Peyer's patch (tissue), 4 donors: ENCODE measurements around the gene ABHD1.

ENCODE experiments used
- CTCF ChIP-seq, 6 experiments: fragments of 450-650 bp in 4 of 6; fragments of 200-600 bp in 2 of 6; sonication (generic) in 1 of 6; IDR thresholded peaks; one replicate each; pipeline ENCODE4 v1.5.1; 2017 to 2019; ENCODE audit warnings: antibody characterized with exemption in 6 of 6, mild to moderate bottlenecking in 3 of 6, moderate library complexity in 1 of 6
- POLR2A ChIP-seq, 2 donors: fragments of 450-650 bp; IDR thresholded peaks; one replicate each; pipeline ENCODE4 v1.5.1; 2017; ENCODE audit warnings: antibody characterized with exemption in 2 of 2, mild to moderate bottlenecking in 2 of 2, moderate library complexity in 2 of 2

DNA sequence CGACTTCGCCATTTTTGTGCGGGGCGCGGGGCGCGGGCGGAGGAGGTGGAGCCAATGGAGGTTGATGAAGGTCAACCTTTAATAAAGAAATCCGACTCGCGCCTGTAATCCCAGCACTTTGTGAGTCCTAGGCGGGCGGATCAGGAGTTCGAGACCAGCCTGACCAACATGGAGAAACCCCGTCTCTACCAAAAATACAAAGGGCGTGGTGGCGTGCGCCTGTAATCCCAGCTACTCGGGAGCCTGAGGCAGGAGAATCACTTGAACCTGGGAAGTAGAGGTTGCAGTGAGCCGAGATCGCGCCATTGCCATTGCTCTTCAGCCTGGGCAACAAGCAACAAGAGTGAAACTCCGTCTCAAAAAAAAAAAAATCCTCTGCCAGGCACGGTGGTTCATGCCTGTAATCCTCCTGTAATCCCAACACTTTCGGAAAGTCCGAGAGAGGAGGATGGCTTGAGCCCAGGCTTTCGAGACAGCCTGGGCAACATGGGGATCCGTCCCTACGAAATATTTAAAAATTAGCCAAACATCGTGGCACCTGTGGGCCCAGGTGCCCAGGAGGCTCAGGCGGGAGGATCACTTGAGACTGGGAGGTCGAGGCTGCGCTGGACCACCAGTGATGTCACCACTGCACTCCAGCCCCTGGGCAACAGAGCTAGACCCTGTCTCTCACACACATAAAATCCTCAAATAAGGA, 11.3 kb downstream of the ABHD1 start:
- TF ChIP-seq CTCF (IDR thresholded peaks at IDR 0.05) (no peak), POLR2A (IDR thresholded peaks at IDR 0.05) (no peak)
